ENCODE data around the gene TSPAN4. TPM values are rescaled to one million over a fixed set of nuclear protein-coding genes. Genes with fewer than 3 reads are reported as not detected.
A peak's percentile ranks its signal among the peaks of the same experiment; 100 is the strongest.

Gene TSPAN4
- total RNA-seq, 1 experiment from 2014 or later, result 131 TPM

DNA sequence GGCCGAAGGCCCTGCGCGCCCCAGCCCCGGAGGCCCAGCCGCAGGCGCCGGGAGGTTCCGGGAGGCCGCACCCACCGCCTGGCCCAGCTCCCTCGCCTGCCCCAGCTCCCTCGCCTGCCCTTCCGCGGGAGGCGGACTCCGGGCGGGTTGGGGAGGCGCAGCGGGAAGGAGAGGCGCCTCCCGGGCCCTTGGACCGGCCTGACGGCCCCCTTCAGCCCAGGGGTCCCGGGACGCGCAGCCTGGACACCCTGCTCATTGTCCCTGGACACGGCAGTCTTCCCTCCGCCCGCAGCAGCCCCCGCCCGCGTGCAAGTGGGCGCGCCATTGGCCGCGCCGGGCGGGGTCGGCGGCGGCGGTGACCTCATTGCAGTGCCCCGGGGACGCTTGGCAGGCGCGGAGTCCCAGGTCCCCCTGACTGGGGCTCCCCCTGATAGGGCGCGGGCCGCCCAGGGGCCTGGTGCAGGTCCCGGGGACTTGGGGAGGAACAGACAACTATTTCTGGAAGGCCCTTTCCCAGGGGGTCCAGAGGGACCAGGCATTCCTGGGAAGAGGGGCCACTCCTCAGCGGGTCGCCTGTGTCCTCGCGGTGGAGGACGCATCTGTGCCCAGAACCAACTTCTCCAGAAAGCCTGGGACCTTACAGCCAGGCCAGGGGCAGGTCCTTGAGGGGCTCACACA, 9.4 kb upstream of the TSPAN4 start:
- DNase-seq (ENCODE audit: extremely low read depth, low read depth), result no peak

DNA sequence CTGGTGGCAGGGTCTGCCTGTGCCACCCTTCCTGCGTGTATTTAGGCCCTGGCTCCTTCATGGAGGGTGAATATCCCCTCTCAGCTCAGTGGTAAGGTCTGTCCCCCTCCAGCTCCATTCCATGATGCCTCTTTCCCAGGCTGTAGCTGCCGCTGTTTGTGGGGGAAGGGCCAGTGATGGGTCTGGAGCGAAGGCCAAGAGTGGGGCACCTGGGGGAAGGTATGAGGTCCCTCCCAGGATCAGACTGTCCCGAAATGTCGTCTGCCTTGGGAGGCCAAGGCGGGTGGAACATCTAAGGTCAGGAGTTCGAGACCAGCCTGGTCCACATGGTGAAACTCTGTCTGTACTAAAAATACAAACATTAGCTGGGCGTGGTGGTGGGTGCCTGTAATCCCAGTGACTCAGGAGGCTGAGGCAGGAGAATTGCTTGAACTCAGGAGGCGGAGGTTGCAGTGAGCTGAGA, 8.8 kb upstream of the TSPAN4 start:
- no peak for DNase-seq (ENCODE audit: extremely low read depth, low read depth)

DNA sequence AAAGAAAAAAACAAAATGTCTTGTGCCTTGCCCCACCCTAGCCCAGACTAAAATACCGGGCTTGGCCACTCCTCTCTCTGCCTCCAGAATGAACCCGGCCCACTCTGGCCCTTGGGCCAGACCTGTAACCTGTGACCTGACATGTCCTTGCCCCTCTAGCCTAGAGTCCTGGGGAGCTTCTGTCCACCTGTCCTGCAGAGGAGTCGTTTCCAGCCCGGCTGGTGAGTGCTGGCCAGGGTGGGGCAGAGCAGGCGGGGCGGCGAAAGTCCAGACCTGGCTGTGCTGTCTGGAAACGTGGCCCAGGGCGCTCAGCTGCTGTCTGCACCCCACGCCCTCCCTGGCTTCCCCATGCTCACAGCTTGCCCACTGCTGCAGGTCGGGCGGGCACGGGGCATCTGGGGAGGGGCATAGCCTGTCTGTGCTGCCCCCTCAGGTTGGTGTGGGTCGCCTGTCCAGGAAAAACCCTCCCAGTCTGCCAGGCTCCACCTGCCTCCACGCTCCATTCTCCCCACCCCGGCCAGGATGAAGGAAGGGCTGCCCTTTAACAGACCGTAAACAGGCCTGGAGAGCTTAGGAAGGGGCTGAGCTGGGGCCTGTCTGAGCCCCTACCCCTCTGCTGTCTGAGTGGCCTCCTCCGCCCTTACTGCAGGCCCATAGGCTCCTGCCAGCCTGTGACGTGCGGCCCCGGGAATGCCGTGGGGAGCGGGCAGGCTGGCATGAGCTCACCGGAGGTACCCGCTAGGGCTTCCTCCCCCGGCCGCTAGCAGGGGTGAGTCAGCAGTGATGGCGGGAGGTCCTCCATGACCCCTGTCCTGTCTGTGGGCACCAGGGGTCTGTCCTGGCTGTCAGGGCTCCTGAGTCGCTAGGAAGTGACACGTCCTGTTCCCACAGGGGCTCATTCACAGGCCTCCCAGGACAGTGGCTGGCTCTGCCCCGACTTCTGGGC, 8.0 kb upstream of the TSPAN4 start:
- DNase-seq (ENCODE audit: extremely low read depth, low read depth), result peak; percentile 85

DNA sequence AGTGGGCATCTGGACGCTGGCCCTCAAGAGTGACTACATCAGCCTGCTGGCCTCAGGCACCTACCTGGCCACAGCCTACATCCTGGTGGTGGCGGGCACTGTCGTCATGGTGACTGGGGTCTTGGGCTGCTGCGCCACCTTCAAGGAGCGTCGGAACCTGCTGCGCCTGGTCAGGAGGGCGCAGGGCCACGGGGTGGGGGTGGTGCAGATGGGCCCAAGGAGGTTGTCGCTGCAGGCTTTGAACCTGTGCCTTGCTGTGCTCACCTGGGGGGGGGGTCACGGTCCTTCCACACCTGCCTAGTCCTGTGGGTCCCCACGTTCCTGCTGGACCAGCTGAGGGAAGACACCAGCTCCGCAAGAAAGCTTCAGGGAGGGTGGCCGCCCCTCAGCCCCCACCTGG, 6.4 kb upstream of the TSPAN4 start:
- DNase-seq (ENCODE audit: extremely low read depth, low read depth), result no peak

DNA sequence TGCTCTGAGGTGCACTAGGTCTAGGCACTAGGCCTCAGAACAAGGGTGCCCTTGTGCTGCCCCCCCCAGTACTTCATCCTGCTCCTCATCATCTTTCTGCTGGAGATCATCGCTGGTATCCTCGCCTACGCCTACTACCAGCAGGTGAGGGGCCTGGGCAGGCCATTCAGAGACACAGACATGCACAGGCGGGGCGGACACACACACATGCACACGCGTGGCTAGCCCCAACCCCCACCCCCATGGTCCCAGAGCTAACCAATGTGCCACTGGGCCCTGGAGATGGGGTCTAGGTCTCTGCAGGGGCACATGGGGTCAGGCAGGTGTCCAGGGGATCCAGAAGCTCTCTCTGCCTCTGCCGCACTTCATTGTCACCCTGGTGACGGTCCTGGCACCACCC, 6.0 kb upstream of the TSPAN4 start:
- no peak for DNase-seq (ENCODE audit: extremely low read depth, low read depth)

DNA sequence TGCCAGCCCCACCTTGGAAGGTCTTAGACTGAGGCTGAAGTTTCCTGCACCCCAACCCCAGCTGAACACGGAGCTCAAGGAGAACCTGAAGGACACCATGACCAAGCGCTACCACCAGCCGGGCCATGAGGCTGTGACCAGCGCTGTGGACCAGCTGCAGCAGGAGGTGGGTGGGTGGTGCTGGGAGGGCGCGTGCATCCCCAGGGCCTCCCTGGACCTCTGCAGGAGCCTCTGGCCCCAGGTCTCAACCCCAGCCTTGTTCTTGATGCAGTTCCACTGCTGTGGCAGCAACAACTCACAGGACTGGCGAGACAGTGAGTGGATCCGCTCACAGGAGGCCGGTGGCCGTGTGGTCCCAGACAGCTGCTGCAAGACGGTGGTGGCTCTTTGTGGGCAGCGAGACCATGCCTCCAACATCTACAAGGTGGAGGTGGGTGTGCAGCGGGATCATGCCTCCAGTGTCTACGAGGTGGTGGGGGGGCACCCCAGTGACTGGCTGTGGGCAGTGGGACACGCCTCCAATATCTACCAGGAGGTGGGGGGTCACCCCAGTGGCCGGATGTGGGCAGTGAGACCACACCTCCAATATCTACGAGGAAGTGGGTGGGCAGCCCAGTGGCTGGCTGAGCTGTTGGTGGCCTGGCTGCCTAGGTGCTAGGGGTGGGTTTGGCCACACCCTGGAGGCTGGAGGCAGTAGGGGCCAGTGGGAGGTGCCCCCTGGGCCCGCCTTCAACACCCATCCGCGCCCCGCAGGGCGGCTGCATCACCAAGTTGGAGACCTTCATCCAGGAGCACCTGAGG, 5.3 kb upstream of the TSPAN4 start:
- DNase-seq (ENCODE audit: extremely low read depth, low read depth), result no peak

DNA sequence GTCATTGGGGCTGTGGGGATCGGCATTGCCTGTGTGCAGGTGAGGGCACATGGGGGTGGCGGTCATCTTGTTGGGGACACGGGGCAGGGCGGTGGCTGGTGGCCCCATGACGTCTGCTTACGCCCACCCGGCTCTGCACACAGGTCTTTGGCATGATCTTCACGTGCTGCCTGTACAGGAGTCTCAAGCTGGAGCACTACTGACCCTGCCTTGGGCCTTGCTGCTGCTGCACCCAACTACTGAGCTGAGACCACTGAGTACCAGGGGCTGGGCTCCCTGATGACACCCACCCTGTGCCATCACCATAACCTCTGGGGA, 4.7 kb upstream of the TSPAN4 start:
- DNase-seq (ENCODE audit: extremely low read depth, low read depth), result no peak

DNA sequence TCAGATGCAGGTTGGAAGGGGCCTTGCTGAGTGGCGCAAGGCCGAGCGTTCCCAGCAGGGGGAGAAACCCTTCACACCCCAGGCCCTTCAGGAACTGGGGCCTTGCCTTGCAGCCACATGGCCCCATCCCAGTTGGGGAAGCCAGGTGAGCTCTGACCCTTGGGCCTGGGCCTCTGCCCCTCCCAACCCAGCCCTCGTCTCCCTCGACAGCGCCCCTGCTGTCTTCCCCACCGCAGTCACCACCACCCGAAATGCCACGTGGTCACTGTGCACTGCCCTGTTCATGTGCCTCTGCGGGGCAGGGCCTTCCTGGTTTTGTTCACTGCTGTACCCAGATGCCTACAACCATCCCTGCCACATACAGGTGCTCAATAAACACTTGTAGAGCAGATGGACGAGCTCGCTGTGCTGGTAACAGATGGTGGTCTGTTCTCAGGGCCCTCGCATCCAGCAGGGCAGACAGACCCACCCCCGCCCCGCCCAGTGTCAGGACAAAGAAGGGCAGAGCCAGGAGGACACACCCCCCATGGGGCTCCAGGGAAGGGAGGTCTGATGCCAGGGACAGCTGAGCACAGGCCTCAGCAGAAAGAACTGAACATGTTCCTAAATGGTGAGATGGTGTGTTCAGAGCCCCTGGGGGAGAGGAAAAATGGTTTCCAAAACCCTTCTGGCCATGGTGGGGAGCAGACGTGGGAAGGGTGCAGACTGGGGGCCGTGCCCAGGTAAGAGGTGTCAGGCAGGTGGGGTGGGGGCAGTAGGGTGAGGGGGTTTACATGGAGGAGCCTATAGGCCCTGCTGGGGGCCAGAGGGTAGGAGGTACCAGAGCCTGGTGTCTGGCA, 4.0 kb upstream of the TSPAN4 start:
- no peak for DNase-seq (ENCODE audit: extremely low read depth, low read depth)

DNA sequence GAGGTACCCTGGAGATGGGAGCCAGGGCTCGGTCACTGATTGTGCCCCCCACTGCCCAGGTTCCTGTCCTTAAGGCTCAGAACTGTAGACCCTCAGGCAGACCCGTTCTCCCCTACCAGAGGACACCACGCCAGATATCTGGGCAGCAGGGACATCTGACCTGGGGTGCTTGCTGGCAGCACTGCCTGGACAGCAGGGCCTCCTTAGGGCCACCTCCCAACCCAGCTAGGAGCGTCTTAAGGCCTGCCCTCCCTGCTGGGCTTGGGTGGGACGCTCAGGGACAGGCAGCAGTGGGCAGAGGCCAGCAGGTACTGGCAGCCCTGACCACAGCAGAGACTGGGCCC, 3.4 kb upstream of the TSPAN4 start:
- no peak for DNase-seq (ENCODE audit: extremely low read depth, low read depth)

DNA sequence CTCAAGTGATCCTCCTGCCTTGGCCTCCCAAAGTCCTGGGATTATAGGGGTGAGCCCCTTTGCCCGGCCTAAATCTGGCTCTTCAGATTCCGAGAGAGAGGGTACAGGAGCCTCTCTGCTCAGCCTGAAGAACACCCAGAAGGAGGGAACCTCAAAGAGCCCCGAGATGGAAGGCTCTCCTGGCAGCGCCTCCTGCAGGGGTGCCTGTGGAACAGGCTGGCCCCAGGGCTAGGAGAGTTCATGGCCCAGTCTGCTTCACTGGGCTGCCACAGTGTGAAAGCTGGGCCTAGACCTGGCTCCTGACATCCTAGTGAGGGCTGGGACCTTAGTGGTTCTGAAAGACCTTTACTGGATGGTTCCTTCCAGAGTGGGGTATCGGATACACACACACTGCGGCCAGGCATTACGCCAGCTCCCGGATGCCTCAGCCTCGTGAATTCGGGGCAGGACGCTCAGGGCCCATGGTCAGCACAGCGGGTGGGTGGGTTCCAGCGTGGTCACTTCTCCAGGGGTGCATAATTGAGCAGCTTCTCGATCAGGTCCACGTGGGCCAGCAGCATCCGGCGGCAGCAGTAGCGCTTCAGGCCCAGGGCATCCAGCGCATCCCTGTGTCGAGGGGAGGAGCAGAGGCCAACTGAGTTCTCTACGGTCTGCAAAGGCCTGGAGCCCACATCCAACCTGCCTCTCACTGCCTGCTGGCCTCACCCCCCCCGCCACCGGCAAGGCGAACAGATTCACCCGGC, 2.6 kb upstream of the TSPAN4 start:
- DNase-seq (ENCODE audit: extremely low read depth, low read depth), result no peak

DNA sequence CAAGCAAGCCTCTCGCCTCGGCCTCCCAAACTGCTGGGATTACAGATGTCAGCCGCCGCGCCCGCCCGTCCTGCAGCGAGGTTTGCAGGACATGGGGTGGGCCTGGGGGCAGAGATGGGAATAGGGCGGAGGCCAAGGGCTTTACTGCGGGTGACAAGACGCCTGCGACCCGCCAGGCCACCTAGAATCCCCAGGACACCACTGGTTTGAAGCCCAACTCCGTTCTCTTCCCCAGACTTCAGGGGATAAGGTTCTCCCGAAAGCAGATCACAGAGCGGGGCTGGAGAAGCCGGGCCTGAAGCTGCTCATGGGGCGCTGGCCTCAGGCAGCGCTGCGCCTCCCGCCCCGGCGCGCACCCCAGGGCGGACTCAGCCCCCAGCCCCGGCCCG, 677 bp upstream of the TSPAN4 start:
- DNase-seq (ENCODE audit: extremely low read depth, low read depth), result no peak

DNA sequence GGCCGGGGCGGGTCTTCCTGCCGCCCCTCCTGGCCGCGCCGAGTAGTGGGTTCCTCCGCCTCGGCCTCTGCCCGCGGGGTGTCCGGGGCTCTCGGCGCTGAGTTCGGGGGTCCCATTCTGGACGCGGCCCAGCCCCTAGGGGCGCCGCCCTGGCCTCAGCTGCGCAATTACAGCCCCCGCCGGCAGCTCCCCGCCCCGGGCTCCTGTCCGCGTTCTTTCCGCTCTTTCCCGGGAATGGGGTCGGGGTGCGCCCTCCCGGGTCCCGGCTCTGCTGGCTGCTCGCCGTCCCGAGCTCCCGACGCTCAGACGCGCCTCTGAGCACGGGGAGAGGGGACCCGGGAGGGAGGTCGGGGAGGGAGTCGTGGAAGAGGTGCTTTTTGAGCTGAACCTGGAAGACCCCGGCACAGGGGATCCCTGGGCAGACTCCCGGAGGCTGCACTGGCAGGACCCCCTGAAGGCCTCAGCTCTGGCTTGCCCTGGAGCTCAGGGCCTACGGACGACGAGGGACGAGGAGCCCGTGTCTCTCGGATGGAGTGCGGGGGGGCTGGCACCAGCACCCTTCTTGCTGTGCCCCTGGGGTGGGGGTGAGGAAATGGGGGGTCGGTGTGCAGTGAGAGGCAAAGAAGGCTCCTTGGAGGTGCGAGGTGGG, 558 bp downstream of the TSPAN4 start:
- no peak for DNase-seq (ENCODE audit: extremely low read depth, low read depth)

DNA sequence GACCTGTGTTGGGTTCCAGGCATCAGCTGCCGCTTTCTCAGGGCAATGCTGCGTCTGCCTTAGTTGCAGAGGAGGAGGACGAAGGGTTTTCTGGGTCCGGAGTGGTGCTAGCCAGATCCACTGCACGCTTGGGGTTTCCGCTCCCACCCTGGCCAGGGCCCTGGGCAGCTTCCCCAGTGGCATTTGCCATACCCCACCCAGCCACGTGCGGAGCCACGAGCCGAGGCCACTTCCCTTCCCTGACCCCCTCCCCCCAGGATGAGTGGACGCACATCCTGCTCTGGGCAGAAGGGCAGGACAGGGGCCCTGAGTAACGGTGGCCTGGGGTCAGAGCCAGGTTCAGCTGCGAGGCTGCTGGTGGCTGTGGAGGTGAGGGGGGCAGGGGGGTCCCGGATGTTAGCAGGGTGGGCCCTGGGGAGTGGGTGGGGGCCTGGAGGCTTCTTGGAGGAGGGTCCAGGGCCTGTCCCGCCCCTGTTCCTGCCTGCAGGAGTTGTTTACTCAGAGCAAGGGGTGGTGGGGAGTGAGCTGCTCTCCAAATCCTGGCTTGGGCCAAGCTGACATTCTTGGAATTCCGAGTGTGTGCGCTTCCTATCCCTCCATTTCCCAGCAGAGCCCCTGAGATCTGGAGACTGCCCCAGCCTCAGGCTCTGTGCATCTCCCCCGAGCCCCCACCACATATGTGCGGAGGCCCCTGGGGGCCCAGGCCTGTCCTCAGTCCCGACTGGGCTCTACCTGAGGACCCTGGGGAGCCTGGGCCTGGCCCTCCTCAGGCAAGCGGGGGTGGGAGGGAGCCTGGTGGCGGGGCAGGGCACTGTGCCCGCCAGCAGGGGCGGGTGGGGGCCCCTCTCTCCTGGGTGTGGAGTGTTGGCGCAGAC, 1.4 kb downstream of the TSPAN4 start:
- peak; percentile 81 for DNase-seq (ENCODE audit: extremely low read depth, low read depth)

DNA sequence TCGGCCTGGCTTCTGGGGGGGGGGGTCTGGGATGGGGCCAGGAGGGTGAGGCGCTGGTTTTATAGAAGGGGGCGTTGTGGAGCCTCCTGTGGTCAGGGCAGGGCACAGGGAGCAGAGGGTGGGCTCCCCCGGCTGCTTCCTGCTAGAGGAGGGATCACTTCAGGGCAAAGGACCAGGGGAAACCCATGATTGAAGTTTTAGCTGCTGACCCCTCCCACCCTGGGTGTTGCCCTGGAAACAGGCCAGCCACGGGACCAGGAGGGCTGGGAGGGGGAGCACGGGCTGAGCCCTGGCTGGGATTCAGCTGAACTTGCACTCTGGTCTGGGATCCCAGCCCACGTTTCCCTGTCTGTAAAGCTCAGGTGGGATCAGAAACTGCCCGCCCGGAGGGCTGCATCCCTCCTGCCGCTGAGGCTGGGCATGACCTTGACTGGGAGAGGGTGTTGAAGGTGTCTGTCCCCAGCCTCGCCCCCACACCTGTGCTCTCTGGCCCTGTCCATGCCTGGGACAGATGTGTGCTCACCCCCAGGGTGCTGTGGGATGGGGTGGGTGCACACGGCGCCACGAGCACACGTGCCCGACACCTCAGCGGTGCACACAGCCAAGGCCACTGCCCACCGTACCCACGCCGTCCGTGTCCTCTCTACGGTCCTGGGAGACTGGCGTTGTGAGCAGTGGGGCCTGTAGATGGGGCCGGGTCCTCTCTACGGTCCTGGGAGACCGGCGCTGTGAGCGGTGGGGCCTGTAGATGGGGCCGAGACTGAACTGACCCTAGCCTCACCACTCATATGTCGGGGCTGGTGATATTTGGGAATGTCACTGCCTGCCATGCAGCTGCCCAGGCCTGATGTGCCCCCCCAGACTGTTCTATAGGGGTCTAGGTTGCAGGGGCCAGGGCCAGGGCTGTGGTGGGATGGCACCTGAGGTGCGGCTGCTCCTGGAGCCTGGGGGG, 2.3 kb downstream of the TSPAN4 start:
- DNase-seq (ENCODE audit: extremely low read depth, low read depth), result peak; percentile 61

DNA sequence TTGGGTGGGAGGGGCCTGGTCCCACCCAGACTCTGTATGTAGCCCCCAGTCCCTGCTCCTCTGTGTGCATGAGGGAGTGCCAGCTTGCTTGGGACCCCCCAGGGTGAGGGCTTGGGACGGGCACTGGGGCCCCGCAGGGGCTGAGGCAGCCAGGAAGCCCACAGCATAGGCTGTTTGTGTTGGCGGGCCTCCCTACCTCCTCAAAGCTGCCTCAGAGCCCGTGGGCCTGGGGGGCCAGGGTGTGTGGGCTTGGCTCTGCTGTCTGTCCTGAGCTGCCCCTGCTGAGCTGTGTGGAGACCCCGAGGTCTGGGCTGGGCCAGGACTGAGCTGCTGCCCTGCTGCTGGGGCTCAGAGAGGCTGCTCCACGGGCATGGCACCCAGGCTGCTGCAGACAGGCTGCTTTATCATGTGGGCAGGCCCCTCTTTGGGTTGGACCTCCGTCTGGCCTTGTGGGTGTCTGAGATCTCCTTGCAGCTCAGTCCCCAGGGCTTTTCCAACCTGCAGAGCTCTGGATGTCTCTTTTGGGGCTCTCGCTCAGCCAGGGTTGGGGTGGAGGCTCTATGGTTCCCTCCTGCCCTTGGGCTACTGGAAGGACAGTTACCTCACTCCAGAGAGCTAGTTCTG, 3.3 kb downstream of the TSPAN4 start:
- DNase-seq (ENCODE audit: extremely low read depth, low read depth), result no peak

DNA sequence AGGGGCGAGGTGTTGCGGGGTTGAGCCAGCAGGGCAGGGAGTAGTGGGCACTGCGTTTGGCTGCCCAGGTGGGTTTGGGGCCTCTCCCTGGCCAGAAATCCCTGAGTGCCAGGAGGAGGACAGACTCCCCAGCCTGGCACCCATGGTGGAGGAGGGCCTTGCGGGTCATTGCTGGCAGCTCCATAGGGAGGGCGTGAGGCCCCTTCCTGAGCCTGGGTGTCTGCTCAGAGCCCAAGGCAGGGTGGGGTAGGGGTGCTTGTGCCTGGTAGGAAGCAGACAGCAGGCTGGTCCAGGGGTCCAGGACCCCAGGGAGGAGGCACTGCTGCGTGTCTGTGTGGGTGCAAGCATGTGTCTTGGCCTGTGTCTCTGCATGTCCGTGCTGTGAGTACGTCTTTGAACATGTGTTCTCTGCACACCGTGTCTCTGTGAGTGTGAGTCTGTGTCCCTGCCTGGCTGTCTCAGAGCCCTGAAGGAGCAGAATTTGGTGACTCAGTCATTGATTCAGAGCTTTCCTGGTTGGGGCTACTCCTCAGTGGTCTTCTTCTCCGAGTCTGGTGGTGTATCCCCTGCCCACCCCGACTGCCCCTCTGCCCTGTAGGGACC, 3.9 kb downstream of the TSPAN4 start:
- no peak for DNase-seq (ENCODE audit: extremely low read depth, low read depth)
